K562 (cell line): ENCODE measurements around the gene STIL. TPM values are rescaled to one million over a fixed set of nuclear protein-coding genes. Genes with fewer than 3 reads are reported as not detected.

Experiments used
- ATAC-seq: fragments of 200-7000 bp; cut with Tn5 transposase; 3 replicates; pipeline ENCODE4 v1.9.1; 2020; ENCODE audit warnings: moderate library complexity
- BruUV-seq: library from RNA; stranded (reverse); fragments of 400-500 nt; replicated peaks from 2 replicates; lab custom pipeline; 2021; lab: Mats Ljungman, UMichigan
- CTCF ChIA-PET: fragments of 300-600 bp; formaldehyde crosslinking; extraction: SDS; loops from one replicate; lab custom pipeline; 2021; ENCODE audit warnings: low intra/inter-chr PET ratio; lab: Yijun Ruan, JAX
- POLR2A ChIA-PET: fragments of 300-600, 350-650 bp; sonication (Branson Sonifier 250); formaldehyde crosslinking; extraction: SDS; loops from one replicate; lab custom pipeline; 2021; ENCODE audit warnings: antibody characterized with exemption, inconsistent platforms; lab: Yijun Ruan, JAX
- DNase-seq, 4 experiments: peaks; one replicate each; pipeline versions ENCODE4 v3.0.0 to v3.0.0-alpha.2; 2011 to 2018; ENCODE audit warnings: low spot score in 3 of 4, mixed read lengths in 3 of 4; ENCODE audit errors: extremely low read depth in 1 of 4
- FAIRE-seq: peaks from 2 replicates; lab custom pipeline; 2011; peaks lifted over from hg19 to GRCh38; lab: Jason Lieb, UNC
- H2AFZ ChIP-seq: 2 replicates; pipeline ENCODE4 v1.6.0; 2011; ENCODE audit warnings: low read depth, low read length, control low read depth, inconsistent platforms
- H3K27ac ChIP-seq: fragments of 200-600 bp; 3 replicates; pipeline ENCODE4 v1.8.0; 2011; ENCODE audit warnings: low read depth, mild to moderate bottlenecking, control low read depth, inconsistent platforms, low read length, moderate library complexity, mixed read lengths; ENCODE audit errors: extremely low read depth
- H3K27me3 ChIP-seq, 2 experiments: fragments of 300-600 bp in 1 of 2; 2 replicates in 1 of 2; 3 replicates in 1 of 2; pipeline versions ENCODE4 v1.6.0 to v1.8.0; 2011; ENCODE audit warnings: inconsistent platforms in 2 of 2, low read length in 2 of 2, mild to moderate bottlenecking in 1 of 2, mixed read lengths in 1 of 2, moderate library complexity in 1 of 2; ENCODE audit not compliant: control insufficient read depth in 2 of 2, insufficient read depth in 2 of 2
- H3K36me3 ChIP-seq: fragments of 300-600 bp; 3 replicates; pipeline ENCODE4 v1.8.0; 2011; ENCODE audit warnings: mild to moderate bottlenecking, low read length, inconsistent platforms; ENCODE audit not compliant: control insufficient read depth, insufficient read depth
- H3K4me1 ChIP-seq, 2 experiments: fragments of 200-600 bp in 1 of 2; replicated peaks in 1 of 2; 2 replicates in 1 of 2; 3 replicates in 1 of 2; pipeline versions ENCODE4 v1.5.1 to v1.8.0; 2011; ENCODE audit warnings: inconsistent platforms in 2 of 2, low read length in 2 of 2, mild to moderate bottlenecking in 1 of 2, mixed read lengths in 1 of 2, moderate library complexity in 1 of 2; ENCODE audit not compliant: control insufficient read depth in 2 of 2, insufficient read depth in 2 of 2
- H3K4me2 ChIP-seq: 2 replicates; pipeline ENCODE4 v1.6.1; 2011; ENCODE audit warnings: low read length, control low read depth, inconsistent platforms, mixed read lengths; ENCODE audit not compliant: insufficient read depth
- H3K4me3 ChIP-seq: fragments of 200-600 bp; sonication (generic), shearing (Covaris generic); 2 replicates; pipeline ENCODE4 v1.5.1; 2016; ENCODE audit warnings: control low read depth, inconsistent platforms
- H3K79me2 ChIP-seq: fragments of 200-600 bp; 3 replicates; pipeline ENCODE4 v1.8.0; 2011; ENCODE audit warnings: low read length, inconsistent platforms; ENCODE audit not compliant: control insufficient read depth, insufficient read depth
- H3K9ac ChIP-seq, 2 experiments: 2 replicates each; pipeline versions ENCODE4 v1.6.0 to v1.6.1; 2011; ENCODE audit warnings: low read depth in 2 of 2, low read length in 2 of 2, control low read depth in 1 of 2, inconsistent platforms in 1 of 2, mild to moderate bottlenecking in 1 of 2, mixed read lengths in 1 of 2; ENCODE audit not compliant: insufficient read depth in 1 of 2
- H3K9me1 ChIP-seq: one replicate; pipeline ENCODE4 v1.6.0; 2011; ENCODE audit warnings: inconsistent platforms, mild to moderate bottlenecking, low read length, moderate library complexity; ENCODE audit not compliant: control insufficient read depth, insufficient read depth
- H3K9me3 ChIP-seq: replicated peaks from 2 replicates; pipeline ENCODE4 v1.5.1; 2011; ENCODE audit warnings: low read depth, low read length, inconsistent platforms; ENCODE audit not compliant: control insufficient read depth, insufficient read depth
- H4K20me1 ChIP-seq: replicated peaks from 2 replicates; pipeline ENCODE4 v1.6.1; 2011; ENCODE audit warnings: low read length, inconsistent platforms, mixed read lengths; ENCODE audit not compliant: control insufficient read depth, insufficient read depth
- CHCHD3 ChIP-seq: fragments of 250-450 bp; sonication (Bioruptor Pico); IDR thresholded peaks from 2 replicates; pipeline ENCODE4 v2.1.2; 2022; ENCODE audit warnings: mild to moderate bottlenecking
- CHD4 ChIP-seq: fragments of 200-600 bp; sonication (generic); IDR thresholded peaks from 3 replicates; pipeline ENCODE4 v1.6.1; 2012; ENCODE audit warnings: low read depth, mild to moderate bottlenecking, mixed read lengths, low read length, inconsistent platforms; ENCODE audit not compliant: insufficient read depth, insufficient replicate concordance, poor library complexity, severe bottlenecking
- DDX20 ChIP-seq: fragments of 450-650 bp; IDR thresholded peaks from 2 replicates; pipeline ENCODE4 v1.6.1; 2016; ENCODE audit warnings: missing genetic modification characterization, low read depth, mild to moderate bottlenecking, missing compliant biosample characterization, moderate library complexity
- FOSL1 ChIP-seq: fragments of 200-800 bp; sonication (Bioruptor generic); conservative IDR thresholded peaks from 2 replicates; pipeline ENCODE4 v1.6.1; 2016; ENCODE audit warnings: missing genetic modification characterization, missing compliant biosample characterization
- FOXK1 ChIP-seq: sonication (generic); formaldehyde crosslinking; IDR thresholded peaks from 2 replicates; pipeline ENCODE4 v1.8.0; 2022; ENCODE audit warnings: missing genetic modification reagents, mild to moderate bottlenecking, borderline replicate concordance
- FOXK2 ChIP-seq, 2 experiments: fragments of 450-650 bp; IDR thresholded peaks in 1 of 2; conservative IDR thresholded peaks in 1 of 2; 2 replicates each; pipeline ENCODE4 v1.6.1; 2016; ENCODE audit warnings: low read depth in 2 of 2, mild to moderate bottlenecking in 1 of 2
- FOXP1 ChIP-seq: sonication (generic); formaldehyde crosslinking; IDR thresholded peaks from 2 replicates; pipeline ENCODE4 v1.8.0; 2022; ENCODE audit warnings: mild to moderate bottlenecking, missing genetic modification reagents
- HDAC8 ChIP-seq: fragments of 450-650 bp; IDR thresholded peaks from 2 replicates; pipeline ENCODE4 v1.6.1; 2016; ENCODE audit warnings: mild to moderate bottlenecking, missing genetic modification characterization, moderate library complexity, missing compliant biosample characterization
- MIER1 ChIP-seq: fragments of 450-650 bp; IDR thresholded peaks from 2 replicates; pipeline ENCODE4 v1.6.1; 2016; ENCODE audit warnings: antibody characterized with exemption, mild to moderate bottlenecking, low read depth
- NR3C1 ChIP-seq: sonication (generic); formaldehyde crosslinking; IDR thresholded peaks from 2 replicates; pipeline ENCODE4 v1.8.1; 2022; ENCODE audit warnings: missing genetic modification reagents
- RBM14 ChIP-seq: fragments of 200-400 bp; formaldehyde crosslinking; IDR thresholded peaks from 2 replicates; pipeline ENCODE4 v1.6.1; 2018; ENCODE audit warnings: low read depth, mild to moderate bottlenecking, low read length, moderate library complexity, borderline replicate concordance; ENCODE audit not compliant: insufficient read depth
- RBM34 ChIP-seq: fragments of 200-400 bp; formaldehyde crosslinking; IDR thresholded peaks from 2 replicates; pipeline ENCODE4 v1.6.1; 2018; ENCODE audit warnings: low read length, borderline replicate concordance; ENCODE audit not compliant: insufficient read depth
- XRCC3 ChIP-seq: fragments of 450-650 bp; IDR thresholded peaks from 2 replicates; pipeline ENCODE4 v1.6.1; 2017; ENCODE audit warnings: mild to moderate bottlenecking, moderate library complexity
- ZC3H11A ChIP-seq: IDR thresholded peaks from 2 replicates; pipeline ENCODE4 v1.6.1; 2012; ENCODE audit warnings: low read depth, low read length, improper control_type of control experiment
- ZNF354B ChIP-seq: fragments of 250-450 bp; sonication (Bioruptor Pico); IDR thresholded peaks from 2 replicates; pipeline ENCODE4 v1.4.0; 2020
- WGBS: fragments of 100-300 bp; shearing (Covaris generic); methylation state at CpG from one replicate; pipeline ENCODE4 v1.1.6; 2016; ENCODE audit warnings: low coverage, mixed read lengths; ENCODE audit not compliant: insufficient coverage; ENCODE audit errors: missing lambda C conversion rate; 5-methylcytosine and 5-hydroxymethylcytosine counted together
- in situ Hi-C: fragments of 300-500 bp; cut with MboI; formaldehyde crosslinking; loops from 4 replicates; pipeline ENCODE4 v1.15.0; 2018; ENCODE audit warnings: inconsistent platforms, mixed read lengths
- intact Hi-C: fragments of 100-400 bp; cut with micrococcal nuclease; formaldehyde crosslinking; loops from 2 replicates; pipeline ENCODE4 v1.14.2; 2022
- polyA plus RNA-seq, 8 experiments: library from polyadenylated mRNA; depleted of rRNA in 4 of 8; stranded (reverse) in 5 of 8; unstranded in 3 of 8; fragments of >200 nt; fragmentation: Nextera tagmentation in 2 of 8; fragmentation: Illumina TruSeq in 1 of 8; extraction: Ambion mirVana in 2 of 8; extraction: Trizol in 1 of 8; gene quantifications; 2 replicates each; pipeline versions ENCODE4 v1.2.1 to v1.2.3, GENCODE V29; 2011 to 2014; ENCODE audit warnings: inconsistent platforms in 1 of 8, missing spikeins in 1 of 8
- total RNA-seq, 7 experiments: library from RNA; depleted of rRNA in 6 of 7; stranded (reverse); fragments of >200 nt in 6 of 7; fragmentation: Illumina TruSeq in 2 of 7; extraction: Trizol in 2 of 7; gene quantifications; 2 replicates each; pipeline versions ENCODE4 v1.2.1 to v1.2.3, GENCODE V29; 2011 to 2021; ENCODE audit warnings: low replicate concordance in 1 of 7
- TF ChIP-seq, protein P1 (sequence below): fragments of 200-400 bp; formaldehyde crosslinking; IDR thresholded peaks from 2 replicates; pipeline ENCODE4 v1.6.1; 2017; ENCODE audit warnings: mild to moderate bottlenecking, low read depth, low read length, moderate library complexity

STIL gene
- total and polyA plus RNA-seq, 9 of the 15 experiments (the other 6 are each of a cell fraction or from before 2014, with no cell fraction given): 10.5 to 77.4 (median 39.6) TPM

DNA sequence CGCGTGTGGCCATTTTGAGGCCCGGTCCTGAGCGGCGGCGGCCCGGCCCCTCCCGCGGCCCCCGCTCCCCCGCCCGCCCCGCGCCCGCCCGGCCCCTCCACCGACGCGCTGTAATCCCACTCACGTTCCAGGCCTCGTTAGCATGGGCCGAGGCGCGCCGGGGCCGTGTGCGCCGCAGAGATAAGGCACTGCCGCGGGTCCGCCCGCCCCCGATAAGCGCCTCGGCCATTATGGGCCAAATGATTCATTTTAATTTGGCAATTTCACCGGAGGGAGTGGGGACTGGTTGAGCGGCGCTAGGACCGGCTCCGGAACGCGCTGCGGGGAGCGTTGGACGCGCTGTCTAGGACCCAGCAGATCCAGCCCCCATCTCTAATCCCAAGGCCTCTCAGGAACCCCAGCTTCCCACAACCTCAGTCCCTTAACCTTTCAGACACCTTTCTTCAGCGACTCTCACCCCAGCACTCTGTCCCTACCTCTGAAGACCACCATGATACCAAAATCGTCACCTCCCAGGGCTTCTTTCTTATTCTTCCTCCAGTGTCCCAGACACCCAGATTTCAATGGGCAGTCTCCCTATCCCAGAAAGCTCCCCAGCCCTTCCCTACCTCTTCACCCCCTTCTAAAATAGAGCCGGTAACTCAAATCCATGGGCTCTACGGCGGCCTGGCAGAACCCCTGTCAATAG is 81.6 kb downstream of the STIL start, which contains the start of gene TAL1:
TAL1 (minus strand) TSS at position 39 of the 688 bp plus-strand sequence. CDS start 6,337 bp downstream, outside the sequence.
- in situ Hi-C loops: no loop called here
- peak within 1 kb of the TSS; percentile 97 for H3K27ac ChIP-seq
- H3K4me1 ChIP-seq: peaks cover 28 to 35% of the 10 kb centered on the region in 2 experiments
- peaks cover 46% of the 10 kb centered on the region for H3K79me2 ChIP-seq
- WGBS: 2% methylated on average over 34 of the region's 51 CpGs
- H3K9me3 ChIP-seq: no peaks in the 10 kb centered on the region
- peak within 1 kb of the TSS; percentile 93 for H3K4me2 ChIP-seq
- no peaks in the 10 kb centered on the region for H3K9me1 ChIP-seq
- peak within 1 kb of the TSS; percentile 62 for H3K4me3 ChIP-seq
- peaks cover 8% of the 10 kb centered on the region for H3K36me3 ChIP-seq
- H4K20me1 ChIP-seq: no peaks in the 10 kb centered on the region; the same call in 1 of the 2 replicates
- CTCF ChIA-PET: no interaction called here
- intact Hi-C loops: loop anchor here (5.0 kb wide), 1 partner anchor 100 kb away; the partner anchor contains the start of gene CMPK1
- peak within 1 kb of the TSS; percentile 99 to 100 for H3K9ac ChIP-seq
- POLR2A ChIA-PET: interaction anchor here (0.5 to 2.6 kb wide), 9 partner anchors 11 to 271 kb away, joined by 3 to 10 read pairs (median 4); partner anchors contain the start of gene FOXD2
- no TSS peak for BruUV-seq
- ATAC-seq (peak; percentile 73), FAIRE-seq (peak; percentile 81), DNase-seq (peak; percentile 93 to 98 (median 95))
- H3K27me3 ChIP-seq: no peaks in the 10 kb centered on the region
- peak within 1 kb of the TSS; percentile 81 for H2AFZ ChIP-seq
- TF ChIP-seq MIER1: peak; percentile 64; the same call in 1 of the 2 replicates
- TF ChIP-seq RBM14: no peak
- peak; percentile 73; the same call in 1 of the 2 replicates for TF ChIP-seq ZC3H11A
- no peak for TF ChIP-seq FOXP1 (CRISPR knock-in tag)
- peak; percentile 98 for TF ChIP-seq FOSL1
- no peak for TF ChIP-seq XRCC3
- peak in 1 of 2 experiments; percentile 15; a peak in 1 of 4 replicates for TF ChIP-seq FOXK2 (conservative IDR thresholded peaks at IDR 0.05 in 1 of 2, IDR thresholded peaks at IDR 0.05 in 1 of 2; ENCODE audit: low read depth in 2 of 2)
- no peak for TF ChIP-seq NR3C1 (CRISPR knock-in tag)
- TF ChIP-seq RBM34: no peak
- no peak for TF ChIP-seq DDX20
- TF ChIP-seq FOXK1 (CRISPR knock-in tag): no peak
- TF ChIP-seq, protein P1, sequence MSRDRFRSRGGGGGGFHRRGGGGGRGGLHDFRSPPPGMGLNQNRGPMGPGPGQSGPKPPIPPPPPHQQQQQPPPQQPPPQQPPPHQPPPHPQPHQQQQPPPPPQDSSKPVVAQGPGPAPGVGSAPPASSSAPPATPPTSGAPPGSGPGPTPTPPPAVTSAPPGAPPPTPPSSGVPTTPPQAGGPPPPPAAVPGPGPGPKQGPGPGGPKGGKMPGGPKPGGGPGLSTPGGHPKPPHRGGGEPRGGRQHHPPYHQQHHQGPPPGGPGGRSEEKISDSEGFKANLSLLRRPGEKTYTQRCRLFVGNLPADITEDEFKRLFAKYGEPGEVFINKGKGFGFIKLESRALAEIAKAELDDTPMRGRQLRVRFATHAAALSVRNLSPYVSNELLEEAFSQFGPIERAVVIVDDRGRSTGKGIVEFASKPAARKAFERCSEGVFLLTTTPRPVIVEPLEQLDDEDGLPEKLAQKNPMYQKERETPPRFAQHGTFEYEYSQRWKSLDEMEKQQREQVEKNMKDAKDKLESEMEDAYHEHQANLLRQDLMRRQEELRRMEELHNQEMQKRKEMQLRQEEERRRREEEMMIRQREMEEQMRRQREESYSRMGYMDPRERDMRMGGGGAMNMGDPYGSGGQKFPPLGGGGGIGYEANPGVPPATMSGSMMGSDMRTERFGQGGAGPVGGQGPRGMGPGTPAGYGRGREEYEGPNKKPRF: no peak
- no peak for TF ChIP-seq CHCHD3 (CRISPR knock-in tag)
- no peak for TF ChIP-seq ZNF354B (CRISPR knock-in tag)
- TF ChIP-seq CHD4: no peak
- no peak for TF ChIP-seq HDAC8 (tag)
